Neuronal stem cell (in vitro differentiated cells): ENCODE measurements around the gene TRMT44.
"Not testable (repeated sequence)": the region's sequence is repeated elsewhere in the genome, so short reads cannot be mapped to it uniquely, and the experiment has no call there.

Experiments used
- DNase-seq: peaks from one replicate; pipeline ENCODE4 v3.0.0-alpha.2; 2013; ENCODE audit warnings: low spot score
- H2AFZ ChIP-seq: one replicate; pipeline ENCODE4 v1.6.1; 2013; ENCODE audit warnings: mild to moderate bottlenecking, low read length, inconsistent platforms
- H2AK5ac ChIP-seq: 2 replicates; pipeline ENCODE4 v1.6.1; 2013; ENCODE audit warnings: low read depth, mild to moderate bottlenecking, inconsistent platforms, low read length, moderate library complexity, mixed read lengths
- H2BK120ac ChIP-seq: 2 replicates; pipeline ENCODE4 v1.6.1; 2013; ENCODE audit warnings: low read depth, mild to moderate bottlenecking, inconsistent platforms, low read length, moderate library complexity, mixed read lengths
- H2BK12ac ChIP-seq: one replicate; pipeline ENCODE4 v1.6.1; 2013; ENCODE audit warnings: low read length, inconsistent platforms
- H2BK15ac ChIP-seq: 2 replicates; pipeline ENCODE4 v1.6.1; 2013; ENCODE audit warnings: mild to moderate bottlenecking, low read length, inconsistent platforms, mixed read lengths
- H2BK5ac ChIP-seq: one replicate; pipeline ENCODE4 v1.6.1; 2013; ENCODE audit warnings: inconsistent platforms, mild to moderate bottlenecking, low read length, moderate library complexity
- H3K14ac ChIP-seq: one replicate; pipeline ENCODE4 v1.6.1; 2013; ENCODE audit warnings: low read length, inconsistent platforms
- H3K18ac ChIP-seq: 2 replicates; pipeline ENCODE4 v1.6.1; 2013; ENCODE audit warnings: low read length, inconsistent platforms
- H3K23ac ChIP-seq: 2 replicates; pipeline ENCODE4 v1.6.1; 2013; ENCODE audit warnings: low read depth, mild to moderate bottlenecking, mixed read lengths, low read length, inconsistent platforms; ENCODE audit not compliant: poor library complexity
- H3K27ac ChIP-seq: replicated peaks from 3 replicates; pipeline ENCODE4 v1.5.1; 2013; ENCODE audit warnings: low read length, inconsistent platforms
- H3K27me3 ChIP-seq, 3 experiments: 2 replicates each; pipeline ENCODE4 v1.6.1; 2013; ENCODE audit warnings: low read length in 3 of 3, mild to moderate bottlenecking in 2 of 3, inconsistent platforms in 1 of 3, low read depth in 1 of 3, mixed read lengths in 1 of 3, moderate library complexity in 1 of 3; ENCODE audit not compliant: control insufficient read depth in 3 of 3, insufficient read depth in 3 of 3
- H3K36me3 ChIP-seq, 2 donors: replicated peaks in 1 of 2; 2 replicates each; pipeline ENCODE4 v1.6.1; 2013; ENCODE audit warnings: low read length in 2 of 2; ENCODE audit not compliant: control insufficient read depth in 2 of 2, insufficient read depth in 2 of 2
- H3K4ac ChIP-seq: 2 replicates; pipeline ENCODE4 v1.6.1; 2013; ENCODE audit warnings: inconsistent platforms, mild to moderate bottlenecking, low read length, moderate library complexity
- H3K4me1 ChIP-seq, 2 donors: 1 replicate in 1 of 2; 2 replicates in 1 of 2; pipeline ENCODE4 v1.6.1; 2013; ENCODE audit warnings: low read length in 2 of 2, low read depth in 1 of 2; ENCODE audit not compliant: control insufficient read depth in 2 of 2, insufficient read depth in 1 of 2
- H3K4me2 ChIP-seq: one replicate; pipeline ENCODE4 v1.6.1; 2013; ENCODE audit warnings: mild to moderate bottlenecking, low read length, inconsistent platforms; ENCODE audit not compliant: insufficient read depth, poor library complexity, severe bottlenecking
- H3K4me3 ChIP-seq, 2 donors: 2 replicates each; pipeline ENCODE4 v1.5.1; 2013; ENCODE audit warnings: low read length in 2 of 2, mild to moderate bottlenecking in 2 of 2, inconsistent platforms in 1 of 2, moderate library complexity in 1 of 2
- H3K79me1 ChIP-seq: one replicate; pipeline ENCODE4 v1.6.1; 2013; ENCODE audit warnings: low read depth, mild to moderate bottlenecking, inconsistent platforms, low read length, moderate library complexity
- H3K9ac ChIP-seq: one replicate; pipeline ENCODE4 v1.6.1; 2013; ENCODE audit warnings: mild to moderate bottlenecking, low read depth, low read length, inconsistent platforms; ENCODE audit not compliant: poor library complexity
- H3K9me3 ChIP-seq, 2 donors: replicated peaks in 1 of 2; 2 replicates each; pipeline versions ENCODE3 to v1.6.1; 2013; ENCODE audit warnings: low read length in 2 of 2, mild to moderate bottlenecking in 2 of 2, inconsistent platforms in 1 of 2, low read depth in 1 of 2, mixed read lengths in 1 of 2, moderate library complexity in 1 of 2; ENCODE audit not compliant: control insufficient read depth in 2 of 2, insufficient read depth in 1 of 2
- H4K8ac ChIP-seq: one replicate; pipeline ENCODE4 v1.6.1; 2013; ENCODE audit warnings: low read depth, mild to moderate bottlenecking, inconsistent platforms, low read length, moderate library complexity
- H4K91ac ChIP-seq: one replicate; pipeline ENCODE4 v1.6.1; 2013; ENCODE audit warnings: low read length, low read depth, mild to moderate bottlenecking, inconsistent platforms; ENCODE audit not compliant: poor library complexity
- whole genome bisulfite sequencing, 2 donors: extraction: QIAGEN DNeasy Blood & Tissue Kit; methylation state at CpG; one replicate each; pipeline ENCODE4 v1.1.7; 2013; ENCODE audit warnings: missing lambda C conversion rate in 2 of 2, mixed read lengths in 1 of 2; ENCODE audit not compliant: insufficient read length in 2 of 2, insufficient replicate concordance in 1 of 2; ENCODE audit errors: extremely low coverage in 2 of 2; 5-methylcytosine and 5-hydroxymethylcytosine counted together

Gene TRMT44

DNA sequence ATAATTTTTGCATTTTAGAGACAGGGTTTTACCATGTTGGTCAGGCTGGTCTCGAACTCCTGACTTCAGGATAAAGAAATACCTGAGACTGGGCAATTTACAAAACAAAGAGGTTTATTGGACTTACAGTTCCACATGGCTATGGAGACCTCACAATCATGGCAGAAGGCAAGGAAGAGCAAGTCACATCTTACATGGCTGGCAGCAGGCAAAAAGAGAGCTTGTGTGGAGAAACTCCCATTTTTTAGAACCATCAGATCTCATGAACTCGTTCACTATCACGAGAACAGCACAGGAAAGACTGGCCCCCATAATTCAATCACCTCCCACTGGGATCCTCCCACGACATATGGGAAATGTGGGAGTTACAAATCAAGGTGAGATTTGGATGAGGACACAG is 72.5 kb downstream of the TRMT44 start:
- not testable (repeated sequence) for H3K9ac ChIP-seq, H3K36me3 ChIP-seq, H3K4ac ChIP-seq, H3K18ac ChIP-seq, DNase-seq, H3K23ac ChIP-seq, H2AFZ ChIP-seq, H3K4me2 ChIP-seq, H2BK15ac ChIP-seq, H2BK5ac ChIP-seq, H2AK5ac ChIP-seq, H3K4me3 ChIP-seq, H3K4me1 ChIP-seq, H3K14ac ChIP-seq, H2BK120ac ChIP-seq, H2BK12ac ChIP-seq, H3K9me3 ChIP-seq, H3K27ac ChIP-seq, H4K8ac ChIP-seq, H3K79me1 ChIP-seq, H3K27me3 ChIP-seq, H4K91ac ChIP-seq
- WGBS, 2 donors = no CpG with 5 or more reads among the region's 4 CpGs

DNA sequence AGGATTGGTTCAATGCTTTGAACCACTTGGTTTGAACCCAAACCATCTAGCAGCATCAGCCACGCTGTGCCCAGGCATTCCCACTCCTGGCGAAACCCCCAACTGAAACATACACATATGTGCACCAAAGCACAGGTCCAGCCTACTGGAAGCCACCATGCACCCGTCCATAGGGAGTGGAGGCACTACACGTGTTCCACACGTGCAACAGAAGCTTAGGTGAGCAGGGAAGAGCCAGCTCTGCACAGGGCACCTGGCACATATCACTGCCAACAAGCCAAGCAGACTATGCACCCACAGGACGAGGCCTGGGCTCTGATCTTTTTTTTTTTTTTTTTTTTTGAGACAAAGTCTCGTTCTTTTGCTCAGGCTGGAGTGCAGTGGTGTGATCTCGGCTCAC is 73.4 kb downstream of the TRMT44 start:
- DNase-seq = no peak
- no peak overlapping the region for H3K14ac ChIP-seq
- no peaks in the 10 kb centered on the region for H3K79me1 ChIP-seq
- H3K4me3 ChIP-seq = peak overlapping the region in 1 of 2 donors; percentile 30
- H2BK120ac ChIP-seq = no peak overlapping the region
- H3K23ac ChIP-seq = no peak overlapping the region
- no peak overlapping the region for H3K4ac ChIP-seq
- no peaks in the 10 kb centered on the region for H3K27me3 ChIP-seq
- no peaks in the 10 kb centered on the region for H3K9me3 ChIP-seq
- no peak overlapping the region for H2AFZ ChIP-seq
- no peak overlapping the region for H4K91ac ChIP-seq
- H2BK15ac ChIP-seq = no peak overlapping the region
- no peak overlapping the region for H3K4me2 ChIP-seq
- peak overlapping the region; percentile 52 for H3K18ac ChIP-seq
- H2BK5ac ChIP-seq = no peak overlapping the region
- no peak overlapping the region for H3K27ac ChIP-seq
- no peak overlapping the region for H4K8ac ChIP-seq
- no peak overlapping the region for H2BK12ac ChIP-seq
- no peaks in the 10 kb centered on the region for H3K36me3 ChIP-seq
- H3K4me1 ChIP-seq = no peaks in the 10 kb centered on the region
- H2AK5ac ChIP-seq = no peak overlapping the region
- H3K9ac ChIP-seq = no peak overlapping the region
- WGBS, 2 donors = no CpG with 5 or more reads among the region's 8 CpGs

DNA sequence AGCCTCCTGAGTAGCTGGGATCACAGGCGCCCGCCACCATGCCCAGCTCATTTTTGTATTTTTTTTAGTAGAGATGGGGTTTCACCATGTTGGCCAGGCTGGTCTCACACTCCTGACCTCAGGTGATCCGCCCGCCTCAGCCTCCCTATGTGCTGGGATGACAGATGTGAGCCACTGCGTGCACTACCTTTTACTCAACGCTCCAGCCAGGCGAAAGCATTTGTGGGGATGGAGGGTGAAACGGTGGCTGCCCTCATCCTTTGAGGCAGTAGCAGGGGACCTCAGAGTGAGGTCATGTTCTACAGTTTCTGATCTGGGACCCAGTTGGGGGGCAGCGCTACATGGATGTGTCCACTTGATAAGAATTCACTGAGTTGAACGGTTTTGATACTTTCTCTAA is 73.8 kb downstream of the TRMT44 start:
- Histone ChIP-seq H3K4me3 (no peak overlapping the region), H3K79me1 (no peaks in the 10 kb centered on the region), H2AK5ac (no peak overlapping the region), H3K27me3 (no peaks in the 10 kb centered on the region), H3K9ac (no peak overlapping the region), H3K4me2 (no peak overlapping the region), H3K27ac (no peak overlapping the region), H3K4me1 (no peaks in the 10 kb centered on the region), H3K9me3 (no peaks in the 10 kb centered on the region), H2AFZ (no peak overlapping the region), H3K18ac (no peak overlapping the region), H2BK120ac (no peak overlapping the region), H4K91ac (no peak overlapping the region), H4K8ac (no peak overlapping the region), H2BK5ac (no peak overlapping the region), H3K23ac (no peak overlapping the region), H2BK12ac (no peak overlapping the region), H2BK15ac (no peak overlapping the region), H3K4ac (no peak overlapping the region), H3K14ac (no peak overlapping the region), H3K36me3 (no peaks in the 10 kb centered on the region)
- DNase-seq = no peak
- WGBS, 2 donors = no CpG with 5 or more reads among the region's 10 CpGs

DNA sequence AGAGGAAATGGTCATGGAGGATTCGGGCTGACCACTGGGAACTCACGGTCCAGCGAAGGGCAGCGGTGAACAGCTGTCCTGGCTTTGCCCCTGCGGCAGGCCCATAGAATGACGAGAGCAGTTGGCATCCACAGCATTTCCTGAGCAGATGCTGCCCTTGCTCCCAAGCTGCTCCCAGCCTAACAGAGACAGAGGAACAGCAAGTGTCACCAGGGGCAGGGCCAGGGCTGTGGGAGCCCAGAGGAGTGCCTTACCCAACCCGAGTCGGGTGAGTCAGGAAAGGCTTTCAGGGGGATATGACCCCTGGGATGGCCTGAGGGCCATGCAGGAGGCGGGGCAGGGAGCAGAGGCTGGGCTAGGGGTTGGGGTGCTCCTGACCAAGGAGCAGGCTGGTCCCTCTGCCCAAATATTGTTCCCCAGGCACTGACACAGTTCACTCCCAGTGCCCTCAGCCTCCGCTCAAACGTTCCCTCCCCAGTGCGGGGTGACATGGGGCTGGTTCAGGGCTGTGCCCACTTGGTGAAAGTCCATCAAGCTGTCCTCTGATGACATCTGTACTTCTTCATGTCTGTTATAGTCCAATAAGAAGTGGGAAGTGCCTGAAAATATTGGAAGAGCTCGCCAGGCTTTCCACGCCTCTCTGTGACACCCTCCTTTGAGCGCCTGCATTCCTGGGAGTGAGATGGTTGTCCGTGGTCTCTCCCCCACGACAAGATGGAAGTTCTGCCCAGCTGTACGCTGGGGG is 74.9 kb downstream of the TRMT44 start:
- Histone ChIP-seq H3K4me1 (no peaks in the 10 kb centered on the region), H3K4me3 (no peak overlapping the region), H4K8ac (no peak overlapping the region), H3K14ac (no peak overlapping the region), H2BK120ac (no peak overlapping the region), H2BK15ac (no peak overlapping the region), H3K36me3 (no peaks in the 10 kb centered on the region), H3K4ac (no peak overlapping the region), H3K23ac (no peak overlapping the region), H2AFZ (no peak overlapping the region), H2BK12ac (no peak overlapping the region), H2AK5ac (peak overlapping the region; percentile 83), H3K27me3 (no peaks in the 10 kb centered on the region), H3K4me2 (no peak overlapping the region), H3K9ac (no peak overlapping the region), H3K27ac (no peak overlapping the region), H3K79me1 (no peaks in the 10 kb centered on the region), H2BK5ac (no peak overlapping the region), H3K9me3 (peaks cover 0 to 2% of the 10 kb centered on the region in 2 donors), H4K91ac (no peak overlapping the region), H3K18ac (peak overlapping the region; percentile 35)
- WGBS, 2 donors = no CpG with 5 or more reads among the region's 18 CpGs
- DNase-seq = no peak
